GM23248 (cell line): ENCODE data around the gene SLC22A1.

ENCODE experiments used
- EZH2 ChIP-seq: fragments of 200-600 bp; sonication (generic); IDR thresholded peaks from 2 replicates; pipeline ENCODE4 v1.6.1; 2018; ENCODE audit warnings: antibody characterized with exemption, mild to moderate bottlenecking; ENCODE audit not compliant: insufficient read depth, poor library complexity, severe bottlenecking
- EZH2phosphoT487 ChIP-seq: fragments of 200-600 bp; sonication (generic); IDR thresholded peaks from 2 replicates; pipeline ENCODE4 v1.6.1; 2018; ENCODE audit warnings: antibody characterized with exemption, moderate library complexity, mild to moderate bottlenecking, low read depth; ENCODE audit not compliant: insufficient read depth

GRCh38 chr6:160139420-160139851 is 17.8 kb downstream of the SLC22A1 start:
- TF ChIP-seq EZH2 (no peak), EZH2phosphoT487 (no peak)
